Transverse colon (tissue), 4 donors: ENCODE measurements around the gene COL23A1. TPM values are rescaled to one million over a fixed set of nuclear protein-coding genes. Genes with fewer than 3 reads are reported as not detected.
A peak's percentile ranks its signal among the peaks of the same experiment; 100 is the strongest.

Source experiments
- DNase-seq: peaks from one replicate; pipeline ENCODE4 v3.0.0-alpha.2; 2019
- H3K27ac ChIP-seq, 4 donors: fragments of 200-600 bp; sonication (generic); 2 replicates each; pipeline ENCODE4 v1.5.1; 2016 to 2018; ENCODE audit warnings: inconsistent platforms in 4 of 4
- H3K27me3 ChIP-seq: fragments of 200-600 bp; sonication (generic); 2 replicates; pipeline ENCODE4 v1.5.1; 2017; ENCODE audit warnings: inconsistent platforms
- H3K36me3 ChIP-seq, 4 donors: fragments of 200-600 bp; sonication (generic); 2 replicates each; pipeline ENCODE4 v1.5.1; 2017 to 2019; ENCODE audit warnings: inconsistent platforms in 4 of 4
- H3K4me1 ChIP-seq, 4 donors: fragments of 200-600 bp; sonication (generic); 2 replicates each; pipeline ENCODE4 v1.5.1; 2017 to 2020; ENCODE audit warnings: inconsistent platforms in 4 of 4
- H3K4me3 ChIP-seq, 4 donors: fragments of 200-600 bp; sonication (generic); 1 replicate in 1 of 4; 2 replicates in 3 of 4; pipeline versions ENCODE4 v1.5.1 to v1.6.1; 2017 to 2019; ENCODE audit warnings: inconsistent platforms in 4 of 4
- H3K9me3 ChIP-seq, 2 donors: fragments of 200-600 bp; sonication (generic); 2 replicates each; pipeline ENCODE4 v1.5.1; 2017 to 2019; ENCODE audit warnings: inconsistent platforms in 2 of 2
- EP300 ChIP-seq: sonication (generic); formaldehyde crosslinking; IDR thresholded peaks from one replicate; pipeline ENCODE4 v1.6.1; 2017; ENCODE audit warnings: antibody characterized with exemption, low read depth
- POLR2A ChIP-seq: fragments of 450-650 bp; IDR thresholded peaks from one replicate; pipeline ENCODE4 v1.6.1; 2016; ENCODE audit warnings: antibody characterized with exemption, mild to moderate bottlenecking, moderate library complexity
- POLR2AphosphoS5 ChIP-seq, 3 donors: sonication (generic); formaldehyde crosslinking; IDR thresholded peaks; one replicate each; pipeline ENCODE4 v1.6.1; 2016; ENCODE audit warnings: antibody characterized with exemption in 3 of 3
- WGBS, 2 donors: methylation state at CpG; one replicate each; pipeline ENCODE4 v1.1.5; 2018; ENCODE audit warnings: low coverage in 1 of 2; 5-methylcytosine and 5-hydroxymethylcytosine counted together
- in situ Hi-C, 4 donors: fragments of 200-750 bp; cut with MboI; loops; one replicate each; pipeline versions ENCODE4 v1.15.0 to v1.15.1; 2017; ENCODE audit warnings: low sequenced_read_pairs in 3 of 4, low pct_ligation_motif_present in 1 of 4, low pct_unique_long_range_greater_than_20kb in 1 of 4
- intact Hi-C: fragments of 100-400 bp; cut with DNase I; formaldehyde crosslinking; loops from one replicate; pipeline ENCODE4 v1.15.1; 2023; ENCODE audit warnings: low total_unique reads
- total RNA-seq, 4 donors: library from RNA; depleted of rRNA; stranded (reverse); fragments of >200 nt; gene quantifications; one replicate each; pipeline ENCODE4 v1.1.0, GENCODE V29; 2016
- TF ChIP-seq, protein P1 (sequence below), 5 experiments: fragments of 200-600 bp in 3 of 5; fragments of 450-650 bp in 2 of 5; sonication (generic) in 3 of 5; IDR thresholded peaks; 1 replicate in 2 of 5; 2 replicates in 3 of 5; pipeline ENCODE4 v1.5.1; 2016 to 2017; ENCODE audit warnings: antibody characterized with exemption in 5 of 5, inconsistent platforms in 3 of 5, mild to moderate bottlenecking in 2 of 5, moderate library complexity in 1 of 5

The COL23A1 gene
- total RNA-seq, 4 donors from 2014 or later: 0.14 to 2.2 (median 1.4) TPM; not detected in 1

DNA sequence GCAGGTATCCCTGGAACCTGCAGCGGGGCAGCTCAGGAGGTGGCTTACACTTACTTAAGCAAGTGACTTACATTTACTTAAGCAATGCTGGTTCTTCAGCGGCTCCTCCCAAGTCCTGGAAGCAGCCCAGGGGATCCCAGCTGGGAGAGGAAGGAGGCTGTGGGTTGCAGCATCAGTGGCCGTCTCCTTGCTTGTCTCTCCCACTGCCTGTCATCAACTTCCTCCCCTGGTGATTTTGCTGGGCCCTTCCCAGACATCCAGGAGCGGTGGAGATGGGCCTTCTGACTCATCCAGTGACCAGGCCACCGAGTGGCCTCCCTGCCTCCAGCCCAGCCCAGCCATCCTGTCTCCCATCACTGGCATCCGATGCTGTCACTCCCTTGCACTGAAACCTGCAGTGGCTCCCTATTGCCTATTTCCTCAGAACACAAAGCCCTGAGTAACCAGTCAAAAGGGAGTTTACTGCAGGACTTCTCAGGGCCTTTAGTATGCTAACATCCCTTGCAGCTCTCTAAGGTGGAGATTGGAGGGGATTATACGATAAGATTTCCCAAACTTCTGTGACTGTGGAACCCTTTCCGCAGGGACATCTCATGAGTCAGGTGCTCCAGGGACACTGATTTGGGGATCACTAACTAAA is 201.7 kb downstream of the COL23A1 start:
- H3K9me3 ChIP-seq: no peaks in the 10 kb centered on the region
- in situ Hi-C loops: no loop called here

DNA sequence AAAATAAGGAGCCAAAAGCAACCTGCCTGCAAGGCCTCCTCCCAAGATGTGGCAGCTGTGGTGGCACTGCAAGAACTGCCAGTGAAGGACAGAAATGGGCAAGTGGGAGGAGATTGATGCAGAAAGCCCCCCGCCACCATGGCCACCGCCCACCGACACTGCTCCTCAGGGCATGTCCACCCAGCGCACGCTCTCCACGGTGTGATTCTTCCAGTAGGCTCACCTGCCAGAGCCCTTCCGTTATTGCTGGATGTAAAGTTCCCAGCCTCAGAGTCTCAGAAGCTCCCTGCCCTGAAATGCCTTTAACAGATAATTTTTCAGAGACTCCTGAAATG is 202.4 kb downstream of the COL23A1 start:
- in situ Hi-C loops (no loop called here), intact Hi-C loops (no loop called here)
- DNase-seq: no peak
- Histone ChIP-seq H3K27ac (no peak overlapping the region), H3K4me1 (no peaks in the 10 kb centered on the region), H3K4me3 (no peak overlapping the region), H3K27me3 (peaks cover 7% of the 10 kb centered on the region), H3K9me3 (no peaks in the 10 kb centered on the region), H3K36me3 (no peaks in the 10 kb centered on the region)
- TF ChIP-seq POLR2AphosphoS5 (IDR thresholded peaks at IDR 0.05) (no peak), POLR2A (no peak), EP300 (no peak)
- TF ChIP-seq, protein P1, sequence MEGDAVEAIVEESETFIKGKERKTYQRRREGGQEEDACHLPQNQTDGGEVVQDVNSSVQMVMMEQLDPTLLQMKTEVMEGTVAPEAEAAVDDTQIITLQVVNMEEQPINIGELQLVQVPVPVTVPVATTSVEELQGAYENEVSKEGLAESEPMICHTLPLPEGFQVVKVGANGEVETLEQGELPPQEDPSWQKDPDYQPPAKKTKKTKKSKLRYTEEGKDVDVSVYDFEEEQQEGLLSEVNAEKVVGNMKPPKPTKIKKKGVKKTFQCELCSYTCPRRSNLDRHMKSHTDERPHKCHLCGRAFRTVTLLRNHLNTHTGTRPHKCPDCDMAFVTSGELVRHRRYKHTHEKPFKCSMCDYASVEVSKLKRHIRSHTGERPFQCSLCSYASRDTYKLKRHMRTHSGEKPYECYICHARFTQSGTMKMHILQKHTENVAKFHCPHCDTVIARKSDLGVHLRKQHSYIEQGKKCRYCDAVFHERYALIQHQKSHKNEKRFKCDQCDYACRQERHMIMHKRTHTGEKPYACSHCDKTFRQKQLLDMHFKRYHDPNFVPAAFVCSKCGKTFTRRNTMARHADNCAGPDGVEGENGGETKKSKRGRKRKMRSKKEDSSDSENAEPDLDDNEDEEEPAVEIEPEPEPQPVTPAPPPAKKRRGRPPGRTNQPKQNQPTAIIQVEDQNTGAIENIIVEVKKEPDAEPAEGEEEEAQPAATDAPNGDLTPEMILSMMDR (IDR thresholded peaks at IDR 0.05): no peak
- 60 to 89% methylated on average over 1 to 7 of the region's 7 CpGs for WGBS, 2 donors

More for the DNA sequence above, 201.7 kb downstream of the COL23A1 start:
- H3K4me3 ChIP-seq: no peak overlapping the region
- H3K27ac ChIP-seq: no peak overlapping the region
- 55 to 67% methylated on average over 2 to 8 of the region's 8 CpGs for WGBS, 2 donors
- H3K4me1 ChIP-seq: no peaks in the 10 kb centered on the region
- no peak for TF ChIP-seq POLR2A
- no peak for TF ChIP-seq EP300
- TF ChIP-seq, protein P1 (IDR thresholded peaks at IDR 0.05): no peak
- TF ChIP-seq POLR2AphosphoS5 (IDR thresholded peaks at IDR 0.05): no peak
- intact Hi-C loops: no loop called here
- peaks cover 6% of the 10 kb centered on the region for H3K27me3 ChIP-seq
- no peaks in the 10 kb centered on the region for H3K36me3 ChIP-seq
- peak; percentile 25 for DNase-seq

DNA sequence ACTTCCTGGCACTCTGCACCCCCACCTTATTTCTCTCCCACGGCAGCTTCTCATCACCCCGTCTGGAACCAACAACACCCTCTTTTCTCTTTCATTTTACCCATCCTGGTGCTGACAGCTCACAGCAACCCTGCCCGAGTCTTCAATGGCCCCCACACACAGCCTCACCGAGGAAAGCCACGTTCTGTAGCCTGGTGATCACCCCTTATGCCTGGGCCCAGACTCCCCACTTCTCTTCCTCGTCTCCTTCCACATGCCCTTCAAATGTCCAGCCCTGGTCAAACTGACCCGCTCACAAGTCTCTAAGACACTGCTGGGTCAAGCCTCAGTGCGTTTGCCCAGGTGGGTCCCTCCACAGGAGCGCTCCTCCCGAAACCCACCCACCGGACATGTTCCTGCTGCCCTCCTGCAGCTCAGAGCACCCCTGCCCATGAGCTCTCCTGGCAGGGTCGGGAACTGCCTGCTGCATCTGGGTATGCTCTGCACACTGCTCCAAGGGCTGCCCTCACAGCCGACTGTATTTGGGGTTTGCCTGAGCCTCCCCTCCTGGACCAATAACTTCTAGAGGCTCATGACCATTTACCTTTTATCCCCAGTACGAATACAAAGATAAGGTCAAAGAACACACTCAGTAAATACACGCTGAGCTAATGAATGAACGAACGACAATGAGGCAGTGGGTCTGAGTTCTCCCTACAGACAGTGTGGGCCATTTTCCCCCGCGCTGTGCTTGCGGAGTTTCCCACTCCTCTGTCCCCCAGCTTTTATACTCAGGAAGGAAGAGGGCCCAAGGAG is 202.9 kb downstream of the COL23A1 start:
- DNase-seq: no peak
- Histone ChIP-seq H3K9me3 (no peaks in the 10 kb centered on the region), H3K27me3 (peaks cover 10% of the 10 kb centered on the region), H3K4me3 (no peak overlapping the region), H3K27ac (no peak overlapping the region), H3K36me3 (no peaks in the 10 kb centered on the region), H3K4me1 (no peaks in the 10 kb centered on the region)
- 70 to 85% methylated on average over 5 to 20 of the region's 20 CpGs for WGBS, 2 donors
- intact Hi-C loops (no loop called here), in situ Hi-C loops (no loop called here)
- no peak for TF ChIP-seq POLR2AphosphoS5 (IDR thresholded peaks at IDR 0.05)
- no peak for TF ChIP-seq POLR2A
- TF ChIP-seq, protein P1 (IDR thresholded peaks at IDR 0.05): no peak
- no peak for TF ChIP-seq EP300

DNA sequence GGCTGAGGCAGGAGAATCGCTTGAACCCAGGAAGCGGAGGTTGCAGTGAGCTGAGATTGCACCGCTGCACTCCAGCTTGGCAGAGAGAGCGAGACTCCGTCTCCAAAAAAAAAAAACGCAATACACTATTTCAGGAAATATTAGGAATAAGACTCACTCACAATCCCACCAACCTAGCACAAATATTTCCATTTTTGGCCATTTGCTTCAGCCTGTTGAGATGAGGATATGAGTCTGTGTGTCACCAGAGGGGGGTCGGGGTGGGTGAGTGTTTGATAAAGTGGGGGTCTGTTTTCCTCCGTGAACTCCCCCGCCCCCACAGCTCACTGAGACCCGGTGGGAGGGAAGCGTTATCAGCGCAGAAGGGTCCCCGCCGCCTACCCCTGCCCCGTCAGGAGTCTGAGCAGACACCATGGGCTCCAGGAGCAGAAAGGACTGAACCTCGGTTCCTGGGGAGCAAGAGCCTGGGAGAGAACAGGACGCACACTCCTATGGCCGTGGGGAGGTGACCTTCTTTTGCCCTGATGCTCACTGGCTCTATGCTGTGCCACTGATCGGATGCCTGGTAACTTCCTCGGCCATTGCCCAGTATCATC is 203.8 kb downstream of the COL23A1 start:
- WGBS, 2 donors: 75 to 80% methylated on average over 4 to 20 of the region's 20 CpGs
- no peak for DNase-seq
- Histone ChIP-seq H3K4me1 (no peaks in the 10 kb centered on the region), H3K4me3 (no peak overlapping the region), H3K9me3 (no peaks in the 10 kb centered on the region), H3K36me3 (no peaks in the 10 kb centered on the region), H3K27me3 (peaks cover 10% of the 10 kb centered on the region), H3K27ac (no peak overlapping the region)
- in situ Hi-C loops (no loop called here), intact Hi-C loops (no loop called here)
- TF ChIP-seq, protein P1 (IDR thresholded peaks at IDR 0.05): no peak
- no peak for TF ChIP-seq POLR2A
- no peak for TF ChIP-seq POLR2AphosphoS5 (IDR thresholded peaks at IDR 0.05)
- TF ChIP-seq EP300: no peak
